NB4 (cell line): ENCODE measurements around the gene KDF1.

Source experiments
- MYC ChIP-seq: IDR thresholded peaks from 2 replicates; pipeline ENCODE4 v1.6.1; 2011; ENCODE audit warnings: low read depth, low read length
- TF ChIP-seq, protein P1 (sequence below): IDR thresholded peaks from one replicate; pipeline ENCODE4 v1.5.1; 2012; ENCODE audit warnings: low read depth, low read length

- TF ChIP-seq, protein P1, sequence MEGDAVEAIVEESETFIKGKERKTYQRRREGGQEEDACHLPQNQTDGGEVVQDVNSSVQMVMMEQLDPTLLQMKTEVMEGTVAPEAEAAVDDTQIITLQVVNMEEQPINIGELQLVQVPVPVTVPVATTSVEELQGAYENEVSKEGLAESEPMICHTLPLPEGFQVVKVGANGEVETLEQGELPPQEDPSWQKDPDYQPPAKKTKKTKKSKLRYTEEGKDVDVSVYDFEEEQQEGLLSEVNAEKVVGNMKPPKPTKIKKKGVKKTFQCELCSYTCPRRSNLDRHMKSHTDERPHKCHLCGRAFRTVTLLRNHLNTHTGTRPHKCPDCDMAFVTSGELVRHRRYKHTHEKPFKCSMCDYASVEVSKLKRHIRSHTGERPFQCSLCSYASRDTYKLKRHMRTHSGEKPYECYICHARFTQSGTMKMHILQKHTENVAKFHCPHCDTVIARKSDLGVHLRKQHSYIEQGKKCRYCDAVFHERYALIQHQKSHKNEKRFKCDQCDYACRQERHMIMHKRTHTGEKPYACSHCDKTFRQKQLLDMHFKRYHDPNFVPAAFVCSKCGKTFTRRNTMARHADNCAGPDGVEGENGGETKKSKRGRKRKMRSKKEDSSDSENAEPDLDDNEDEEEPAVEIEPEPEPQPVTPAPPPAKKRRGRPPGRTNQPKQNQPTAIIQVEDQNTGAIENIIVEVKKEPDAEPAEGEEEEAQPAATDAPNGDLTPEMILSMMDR = no peak
- TF ChIP-seq MYC = no peak
Measured at GRCh38 chr1:26949926-26950319, 10.3 kb downstream of the KDF1 start.
